GM19239 (cell line): Measurements from ENCODE around the gene SSPN.
A peak's percentile ranks its signal among the peaks of the same experiment; 100 is the strongest.

Experiments used
- DNase-seq: peaks from one replicate; pipeline ENCODE4 v3.0.0; 2011; ENCODE audit warnings: low spot score; ENCODE audit not compliant: insufficient read length
- FAIRE-seq: peaks from 2 replicates; lab custom pipeline; 2011; peaks lifted over from hg19 to GRCh38; lab: Jason Lieb, UNC

The SSPN gene, protein sequence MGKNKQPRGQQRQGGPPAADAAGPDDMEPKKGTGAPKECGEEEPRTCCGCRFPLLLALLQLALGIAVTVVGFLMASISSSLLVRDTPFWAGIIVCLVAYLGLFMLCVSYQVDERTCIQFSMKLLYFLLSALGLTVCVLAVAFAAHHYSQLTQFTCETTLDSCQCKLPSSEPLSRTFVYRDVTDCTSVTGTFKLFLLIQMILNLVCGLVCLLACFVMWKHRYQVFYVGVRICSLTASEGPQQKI

DNA sequence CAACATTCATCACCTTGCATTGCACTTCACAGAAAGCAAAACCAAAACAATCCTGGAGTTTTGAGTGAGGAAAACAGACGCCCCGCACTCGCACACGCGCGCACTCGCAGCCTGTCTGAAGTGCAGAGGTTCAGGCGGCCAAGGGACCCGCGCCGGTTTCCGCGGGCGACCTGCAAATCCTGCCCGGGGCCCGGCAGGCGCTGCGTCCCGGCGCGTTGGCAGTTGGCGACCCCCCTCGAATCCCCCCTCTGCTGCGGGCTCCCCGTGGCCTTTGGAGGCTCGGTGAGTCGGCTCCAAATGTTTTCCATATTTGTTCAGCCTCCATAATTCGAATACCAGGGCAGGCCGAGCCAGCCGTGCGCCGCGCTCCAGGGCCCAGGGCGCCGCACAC is at the start of gene SSPN:
Gene SSPN, plus strand, starts transcription at position 324 of the 391 bp plus-strand sequence. CDS start 100 bp downstream, outside the sequence.
- DNase-seq (no peak), FAIRE-seq (peak; percentile 23)

DNA sequence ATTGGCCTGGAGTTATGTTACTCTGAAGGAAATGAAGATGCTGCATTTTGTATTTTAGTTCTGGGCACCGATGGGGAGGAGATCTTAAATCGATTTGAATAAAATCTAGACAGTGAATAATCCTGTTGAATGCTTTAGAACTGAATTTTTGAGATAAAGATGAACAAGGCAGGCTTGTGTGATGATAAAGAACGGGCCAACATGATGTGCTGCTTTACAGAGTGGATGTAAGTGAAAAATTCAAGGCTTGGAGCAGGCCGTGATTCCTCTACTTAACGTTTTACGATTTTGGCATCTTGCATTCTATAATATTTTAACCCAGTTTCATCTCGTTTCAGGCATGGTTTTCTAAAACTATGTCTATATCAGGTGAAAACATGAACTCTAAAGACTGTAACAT is 47.1 kb upstream of the SSPN start:
- DNase-seq (no peak), FAIRE-seq (no peak)

DNA sequence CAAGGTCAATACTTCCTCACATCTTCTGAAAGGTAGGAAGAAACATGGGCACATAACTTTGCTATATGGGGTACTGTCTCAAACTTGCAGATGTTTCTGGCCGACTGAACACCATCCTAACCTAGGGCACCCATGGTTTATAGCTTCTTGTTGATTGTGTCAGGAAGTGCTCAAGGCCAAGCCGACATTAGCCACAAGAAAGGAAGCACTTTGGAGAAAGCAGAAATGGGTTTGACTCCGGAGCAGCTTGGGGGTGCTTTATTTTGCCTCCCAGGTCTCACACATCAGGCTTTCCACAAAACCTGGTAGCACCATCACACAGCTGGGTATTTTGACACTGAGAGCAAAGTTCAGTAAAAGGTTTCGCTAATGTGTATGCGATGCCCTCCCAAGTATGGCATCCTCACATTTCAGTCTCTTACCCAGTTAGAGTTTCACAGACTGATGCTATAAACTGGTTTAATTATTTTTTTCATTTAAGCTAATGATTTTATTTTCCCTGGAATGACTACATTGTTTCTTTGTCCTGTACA is 45.3 kb upstream of the SSPN start:
- no peak for DNase-seq
- FAIRE-seq, result no peak

DNA sequence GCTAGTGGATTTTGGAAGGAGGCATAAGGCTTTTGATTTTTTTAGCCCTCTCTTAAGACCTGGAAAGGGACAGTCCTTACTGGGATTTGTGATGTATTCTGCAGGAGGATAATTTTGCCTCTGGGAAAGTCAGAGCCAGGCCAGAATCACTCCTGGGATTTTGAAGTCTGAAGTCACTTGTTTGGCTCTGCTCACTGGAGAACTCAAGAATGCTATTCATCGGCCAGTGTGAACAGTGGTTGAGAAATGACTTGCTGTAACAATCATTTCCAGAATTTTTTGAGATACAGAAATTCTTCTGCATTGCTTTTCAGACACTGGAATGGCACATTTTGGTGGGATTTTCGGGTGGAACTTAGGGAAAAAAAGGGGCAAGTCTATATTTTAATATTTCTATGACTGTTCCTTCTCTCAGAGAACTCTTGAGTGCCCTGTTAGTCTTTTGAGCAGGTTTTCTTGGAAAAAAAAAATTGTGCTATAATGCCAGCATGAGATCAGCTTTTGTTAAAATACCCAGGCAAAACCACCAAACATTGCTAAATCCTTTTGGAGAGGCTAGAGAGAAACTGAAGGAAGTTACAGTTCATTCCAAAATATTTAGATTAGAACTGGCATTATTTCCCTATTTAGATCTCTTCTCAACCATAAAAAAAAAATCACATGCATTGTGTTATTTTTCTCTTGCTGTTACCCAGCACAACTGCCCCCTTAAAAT is 44.5 kb upstream of the SSPN start:
- no peak for FAIRE-seq
- no peak for DNase-seq

DNA sequence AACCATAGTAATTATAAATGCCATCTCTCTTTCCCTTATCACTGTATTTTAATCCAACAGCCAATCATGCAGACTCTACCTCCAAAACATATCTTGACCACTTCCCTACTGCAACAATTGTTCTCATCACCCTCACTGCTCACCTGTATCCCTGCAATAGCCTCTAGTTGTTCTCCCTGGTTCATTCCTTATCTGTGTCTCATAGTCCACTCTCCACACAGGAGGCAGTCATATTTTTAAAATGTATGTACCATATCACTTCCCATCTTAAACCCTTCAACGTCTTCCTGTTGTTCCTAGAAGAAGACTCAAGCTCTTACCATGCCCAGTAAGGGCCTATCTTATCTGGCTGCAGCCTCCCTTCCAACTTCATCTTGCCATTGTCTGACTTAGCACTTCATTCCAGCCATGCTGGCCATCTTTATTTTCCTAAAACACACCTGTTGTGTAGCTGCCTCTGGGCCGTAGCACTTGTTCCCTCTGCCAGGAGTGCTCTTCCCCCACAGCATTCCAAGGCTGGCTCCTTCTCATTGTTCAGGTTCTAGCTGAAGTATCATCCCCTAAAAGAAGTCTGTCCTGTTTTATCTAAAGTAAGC is 42.8 kb upstream of the SSPN start:
- FAIRE-seq (no peak), DNase-seq (no peak)

DNA sequence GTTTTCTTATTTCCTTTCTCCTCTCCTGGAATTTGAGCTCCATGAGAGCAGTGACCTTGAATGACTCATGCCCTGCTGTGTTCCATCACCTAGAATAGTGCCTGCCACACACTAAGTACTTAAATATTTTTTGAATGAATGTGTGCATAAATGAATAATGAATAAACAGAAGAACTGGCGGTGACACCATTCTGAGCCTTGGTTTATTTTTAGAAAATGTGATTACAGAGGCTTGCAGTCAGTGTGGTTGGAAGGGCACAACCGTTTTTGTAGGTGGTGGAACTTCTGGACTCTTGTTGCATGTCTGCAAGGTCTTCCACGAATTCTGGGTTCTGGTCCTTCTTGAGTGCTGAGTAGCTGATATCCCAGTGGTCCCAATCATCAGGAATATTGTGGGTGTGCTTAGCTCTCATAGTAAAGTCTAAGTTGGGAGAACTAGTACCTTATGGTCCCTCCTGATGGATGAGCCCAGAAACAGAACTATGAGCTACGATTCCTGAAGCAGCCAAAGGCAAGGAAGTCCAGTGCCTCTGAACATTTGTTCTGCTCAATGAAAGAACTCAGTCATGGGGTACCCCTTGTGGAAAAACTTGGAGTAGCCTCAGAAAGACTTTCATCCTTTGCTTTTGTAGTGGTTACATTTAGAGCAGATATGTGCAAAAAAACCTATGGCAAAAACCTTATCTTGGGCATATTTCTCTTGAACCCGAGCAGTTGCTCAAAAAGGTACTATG is 41.8 kb upstream of the SSPN start:
- peak; percentile 72 for FAIRE-seq
- no peak for DNase-seq

DNA sequence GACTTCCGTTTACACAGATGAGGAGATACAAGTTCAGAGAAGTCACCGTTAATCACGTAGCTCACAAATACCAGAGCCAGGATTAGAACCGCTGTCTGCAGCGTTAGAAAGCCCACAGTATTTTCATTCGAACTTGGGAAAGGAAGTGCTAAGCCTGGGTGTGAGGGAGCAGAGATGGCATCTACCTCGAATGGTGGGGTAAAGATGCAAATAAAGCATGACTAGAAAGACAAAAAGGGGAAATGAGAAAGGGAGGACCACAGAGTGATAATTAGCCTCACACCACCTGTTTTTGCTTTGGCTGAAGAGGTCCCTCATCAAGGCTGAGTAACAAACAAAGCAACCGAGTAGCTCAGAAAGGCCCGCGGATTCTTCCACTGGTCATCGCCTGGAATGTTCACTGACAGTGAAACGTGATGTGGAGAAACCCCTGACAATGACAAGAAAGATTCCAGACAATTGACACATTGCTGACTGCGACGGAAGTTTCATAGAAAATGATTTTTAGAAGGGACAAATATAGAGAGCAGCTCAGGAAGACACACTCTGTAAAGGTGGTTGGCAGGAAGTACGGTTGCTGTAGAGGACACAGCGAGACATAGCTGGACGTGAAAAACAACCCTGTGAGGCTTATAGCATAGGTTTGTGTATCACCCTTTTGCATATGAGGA is 39.0 kb upstream of the SSPN start:
- FAIRE-seq (peak; percentile 100), DNase-seq (peak; percentile 44)

DNA sequence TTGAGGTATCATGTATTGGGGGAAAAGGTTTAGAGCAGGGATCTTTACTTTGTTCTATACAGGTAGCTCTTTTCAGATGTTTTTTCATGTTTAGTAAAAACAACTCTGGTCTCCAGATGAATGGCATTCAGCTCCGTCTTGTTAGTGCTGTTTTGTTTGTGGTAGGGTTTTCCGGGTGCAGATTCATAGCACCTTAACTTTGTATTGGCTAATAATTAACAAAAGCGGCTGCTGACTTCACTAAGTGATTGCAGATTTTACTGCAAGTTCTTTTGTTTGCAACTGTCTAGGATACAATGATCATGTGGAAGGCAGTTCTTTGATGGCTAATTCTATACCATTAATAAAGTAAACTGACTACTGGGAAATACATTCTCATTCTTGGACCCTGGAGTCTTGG is 38.4 kb upstream of the SSPN start:
- no peak for FAIRE-seq
- no peak for DNase-seq

DNA sequence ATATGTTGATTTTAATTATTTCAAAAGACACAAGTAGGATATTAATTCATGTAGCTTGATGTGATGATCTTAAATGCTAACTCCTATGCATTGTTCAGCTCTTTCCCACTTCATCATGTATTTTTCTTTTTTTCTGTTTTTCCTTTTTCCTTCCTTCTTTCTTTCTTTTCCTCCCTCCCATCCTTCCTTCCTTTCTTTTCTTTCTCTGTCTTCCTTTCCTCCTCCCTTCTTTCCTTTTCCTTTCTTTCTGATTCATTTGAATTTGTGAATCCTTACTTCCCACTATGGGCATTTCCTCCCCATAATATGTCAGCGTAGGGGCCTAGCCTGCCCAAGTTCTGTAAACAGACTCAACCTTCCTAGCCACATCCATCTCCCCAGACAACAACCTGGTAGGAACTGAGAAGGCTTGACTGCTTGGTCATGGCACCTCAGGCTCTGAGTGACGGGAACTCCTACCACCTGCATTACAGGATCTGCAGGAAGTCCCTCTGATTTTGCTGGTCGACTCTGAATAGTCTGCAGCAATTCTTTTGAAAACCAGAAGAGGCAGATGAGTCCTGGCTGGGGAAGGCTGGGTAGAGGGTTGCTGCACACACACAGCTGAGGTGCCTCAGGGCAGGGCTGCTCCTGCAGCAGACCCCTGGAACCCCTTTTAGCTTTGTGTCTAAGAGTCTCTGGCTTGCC is 37.2 kb upstream of the SSPN start:
- no peak for FAIRE-seq
- DNase-seq, result no peak

DNA sequence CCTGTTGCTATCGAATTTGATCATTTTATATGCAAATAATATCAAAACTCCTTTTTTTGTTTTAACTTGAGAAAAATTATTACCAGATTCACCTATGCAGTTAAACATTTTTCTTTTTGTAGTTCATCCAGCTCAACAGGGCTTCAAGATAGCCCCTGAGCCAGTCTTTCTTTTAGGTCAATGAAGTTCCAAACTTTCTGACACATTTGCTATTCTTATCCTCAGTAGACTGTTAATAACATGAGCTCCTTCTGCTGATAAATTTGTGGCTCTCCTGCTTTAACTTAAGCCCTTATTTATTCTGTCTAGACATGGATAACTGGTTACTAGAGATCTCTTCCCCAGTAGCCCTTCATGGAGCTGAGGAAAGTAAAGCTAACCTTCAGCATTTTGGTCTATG is 33.2 kb upstream of the SSPN start:
- DNase-seq, result no peak
- no peak for FAIRE-seq

DNA sequence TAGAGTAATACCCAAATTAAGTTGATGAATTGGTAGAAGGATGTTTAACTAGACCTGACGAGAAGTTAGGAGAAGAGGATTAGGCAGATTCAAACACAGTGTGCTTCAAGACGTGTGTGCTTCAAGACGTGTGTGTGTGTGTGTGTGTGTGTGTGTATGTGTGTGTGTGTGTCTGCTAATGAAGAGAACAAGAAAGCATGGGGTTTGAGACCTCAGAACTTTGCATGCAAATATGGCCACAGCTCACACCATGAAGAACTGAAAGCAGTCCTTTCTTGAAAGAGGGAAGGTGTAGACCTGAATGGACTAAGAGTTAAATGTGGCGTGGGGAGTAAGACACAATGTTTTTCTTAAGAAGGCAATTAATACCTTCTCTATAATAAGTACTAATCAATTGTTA is 32.5 kb upstream of the SSPN start:
- FAIRE-seq (peak; percentile 97), DNase-seq (peak; percentile 31)

DNA sequence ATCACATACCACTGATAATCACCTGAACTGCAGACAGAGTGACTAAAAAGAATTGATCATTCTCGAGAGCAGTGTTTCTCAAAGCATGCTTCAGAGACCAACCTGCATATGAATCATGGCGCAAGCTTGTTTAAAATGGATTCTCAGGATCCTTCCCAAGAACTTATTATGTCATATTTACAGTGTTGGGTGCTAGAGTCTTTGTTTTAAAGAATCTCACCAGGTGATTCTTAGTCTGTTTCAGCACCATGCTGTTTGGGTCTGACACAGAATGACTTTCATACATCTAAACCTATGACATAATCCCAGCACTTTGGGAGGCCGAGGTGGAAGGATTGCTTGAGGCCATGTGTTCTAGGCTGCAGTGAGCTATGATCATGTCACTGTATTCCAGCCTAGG is 31.3 kb upstream of the SSPN start:
- DNase-seq (no peak), FAIRE-seq (peak; percentile 47)

DNA sequence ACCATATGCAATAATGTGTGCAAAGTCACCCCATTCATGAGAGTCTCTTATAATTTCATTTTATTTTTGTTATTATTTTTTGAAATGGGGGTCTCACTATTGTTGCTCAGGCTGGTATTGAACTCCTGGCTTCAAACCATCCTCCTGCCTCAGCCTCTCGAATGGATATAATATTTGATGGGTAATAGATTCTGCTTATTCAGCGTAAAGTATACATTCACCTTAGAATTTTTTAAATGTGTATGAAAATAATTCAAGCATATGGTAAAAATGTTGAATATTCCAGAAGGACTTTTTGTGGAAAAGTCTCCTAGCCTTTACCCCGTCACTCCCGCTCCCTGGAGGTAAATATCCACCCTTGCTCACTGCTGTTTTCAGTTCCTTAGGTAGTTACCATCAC is 23.4 kb upstream of the SSPN start:
- DNase-seq, result no peak
- peak; percentile 44 for FAIRE-seq

DNA sequence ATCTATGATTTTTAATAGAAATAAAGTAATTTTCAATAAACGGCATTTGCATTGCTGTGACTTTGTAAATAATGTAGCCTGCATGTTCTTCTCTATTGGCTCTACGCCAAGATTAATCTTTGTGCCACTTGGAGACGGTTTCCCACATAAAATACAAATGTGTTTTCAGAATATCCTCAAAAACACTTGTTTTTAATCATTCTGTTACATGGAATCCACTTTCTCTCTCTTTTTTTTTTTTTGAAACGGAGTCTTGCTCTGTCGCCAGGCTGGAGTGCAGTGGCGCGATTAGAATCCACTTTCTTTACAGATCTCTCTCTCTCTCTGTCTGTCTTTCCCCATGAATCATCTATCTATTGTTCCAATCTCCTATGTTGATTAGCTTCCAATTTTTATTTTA is 22.8 kb upstream of the SSPN start:
- DNase-seq, result no peak
- no peak for FAIRE-seq

DNA sequence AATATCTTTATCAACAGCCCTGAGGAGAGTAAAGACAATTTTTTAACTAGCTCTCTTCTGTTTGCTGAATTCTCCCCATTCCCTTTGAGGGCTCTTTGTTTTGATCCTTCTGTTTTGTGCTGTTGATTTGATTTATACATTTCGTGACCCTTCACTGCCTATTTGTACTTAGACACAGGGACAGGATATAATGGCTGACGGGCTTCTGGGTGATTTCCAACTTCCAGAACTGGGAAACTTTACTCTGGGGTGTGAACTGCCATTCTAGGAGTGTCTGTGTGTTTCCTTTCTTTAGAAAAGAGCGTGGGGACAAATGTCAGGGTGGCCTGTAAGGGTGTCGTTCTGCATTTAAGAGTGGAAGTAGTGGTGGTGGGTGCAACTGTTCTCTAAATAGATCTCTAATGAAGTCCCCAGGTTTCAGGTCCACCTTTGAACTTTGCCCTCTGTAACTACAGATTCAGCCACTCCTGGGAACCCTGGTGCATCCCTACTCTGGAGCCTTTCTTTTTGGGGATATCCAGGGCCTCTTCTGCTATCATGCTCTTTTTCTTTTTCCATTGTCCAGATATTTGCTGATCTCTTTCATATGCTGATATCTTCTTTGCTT is 22.3 kb upstream of the SSPN start:
- DNase-seq, result no peak
- peak; percentile 68 for FAIRE-seq

DNA sequence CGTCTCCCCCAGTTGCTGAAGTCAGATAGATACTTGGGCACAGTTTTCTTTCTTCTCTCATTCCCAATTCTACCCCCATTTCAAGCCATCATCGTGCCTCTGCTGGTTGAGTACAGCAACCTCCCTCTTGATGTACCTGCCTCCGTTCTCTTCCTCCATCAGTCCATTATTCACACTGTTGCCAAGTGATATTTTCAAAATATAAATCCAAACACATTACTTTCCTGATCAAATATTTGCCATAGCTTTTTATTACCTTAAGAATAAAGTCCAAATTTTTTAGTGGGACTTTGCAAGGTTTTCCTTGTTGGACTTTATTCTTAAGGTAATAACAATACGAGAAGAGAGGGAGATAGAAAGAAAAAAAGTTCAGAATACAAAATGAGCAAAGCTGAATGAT is 18.6 kb upstream of the SSPN start:
- DNase-seq (no peak), FAIRE-seq (no peak)

DNA sequence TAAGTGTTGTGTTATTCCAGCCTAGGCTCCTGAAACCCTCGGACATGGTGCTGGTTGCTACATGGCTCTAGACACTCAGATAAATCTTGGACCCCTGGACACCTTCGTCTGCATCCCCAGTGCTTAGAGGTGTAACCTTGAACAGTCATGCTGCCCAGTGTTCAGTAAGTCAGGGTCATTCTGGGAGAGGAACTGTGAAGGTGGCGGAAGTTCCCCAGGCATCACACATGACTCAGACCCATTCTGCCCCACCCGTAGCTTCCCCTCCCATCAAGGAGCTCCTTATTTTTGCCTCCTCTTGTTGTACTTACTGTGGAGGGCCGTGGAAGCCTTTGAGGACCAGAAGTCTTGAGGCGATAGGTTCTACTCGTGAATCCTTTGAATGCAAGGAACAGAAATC is 18.1 kb upstream of the SSPN start:
- DNase-seq (no peak), FAIRE-seq (peak; percentile 51)

DNA sequence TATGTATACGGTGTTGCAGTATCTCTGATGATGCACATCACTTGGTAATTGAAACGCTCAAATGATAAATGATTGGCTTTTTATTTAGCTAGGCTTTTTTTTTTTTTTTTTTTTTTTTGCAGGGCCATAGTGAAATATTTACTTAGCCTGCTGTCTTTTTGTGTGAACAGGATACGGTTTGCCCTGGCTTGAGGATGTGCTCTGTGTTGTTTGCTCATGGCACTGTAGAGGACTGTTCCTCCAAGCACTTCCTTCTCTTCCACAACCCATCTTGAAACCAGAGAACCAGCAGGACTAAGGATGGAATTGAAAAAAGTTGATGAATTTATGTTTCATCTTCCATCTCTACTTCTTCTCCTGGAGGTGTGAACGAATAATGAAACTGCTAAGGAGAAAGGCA is 15.5 kb upstream of the SSPN start:
- DNase-seq, result no peak
- FAIRE-seq, result peak; percentile 18

DNA sequence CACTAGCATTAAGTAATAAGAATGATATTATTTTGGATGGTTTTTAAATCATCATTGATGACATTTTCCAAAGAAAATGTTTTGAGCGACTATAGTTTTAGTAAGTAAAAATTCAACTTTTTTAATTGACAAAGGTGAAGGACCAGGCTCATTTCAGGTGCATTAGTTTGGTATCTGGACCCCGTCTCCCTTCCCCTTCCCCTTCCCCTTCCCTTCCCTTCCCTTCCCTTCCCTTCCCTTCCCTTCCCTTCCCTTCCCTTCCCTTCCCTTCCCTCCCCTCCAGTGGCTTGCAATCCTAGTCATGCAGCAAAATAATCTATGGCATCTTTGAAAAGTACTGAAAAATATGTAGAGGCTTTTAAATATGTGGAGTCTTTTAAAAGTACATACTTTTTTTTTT is 13.0 kb upstream of the SSPN start:
- FAIRE-seq (no peak), DNase-seq (no peak)
